ENCODE measurements around the gene MTSS2. TPM values are rescaled to one million over a fixed set of nuclear protein-coding genes. Genes with fewer than 3 reads are reported as not detected.

MTSS2 gene
- total RNA-seq, 1 donor from 2014 or later: 82.6 TPM

DNA sequence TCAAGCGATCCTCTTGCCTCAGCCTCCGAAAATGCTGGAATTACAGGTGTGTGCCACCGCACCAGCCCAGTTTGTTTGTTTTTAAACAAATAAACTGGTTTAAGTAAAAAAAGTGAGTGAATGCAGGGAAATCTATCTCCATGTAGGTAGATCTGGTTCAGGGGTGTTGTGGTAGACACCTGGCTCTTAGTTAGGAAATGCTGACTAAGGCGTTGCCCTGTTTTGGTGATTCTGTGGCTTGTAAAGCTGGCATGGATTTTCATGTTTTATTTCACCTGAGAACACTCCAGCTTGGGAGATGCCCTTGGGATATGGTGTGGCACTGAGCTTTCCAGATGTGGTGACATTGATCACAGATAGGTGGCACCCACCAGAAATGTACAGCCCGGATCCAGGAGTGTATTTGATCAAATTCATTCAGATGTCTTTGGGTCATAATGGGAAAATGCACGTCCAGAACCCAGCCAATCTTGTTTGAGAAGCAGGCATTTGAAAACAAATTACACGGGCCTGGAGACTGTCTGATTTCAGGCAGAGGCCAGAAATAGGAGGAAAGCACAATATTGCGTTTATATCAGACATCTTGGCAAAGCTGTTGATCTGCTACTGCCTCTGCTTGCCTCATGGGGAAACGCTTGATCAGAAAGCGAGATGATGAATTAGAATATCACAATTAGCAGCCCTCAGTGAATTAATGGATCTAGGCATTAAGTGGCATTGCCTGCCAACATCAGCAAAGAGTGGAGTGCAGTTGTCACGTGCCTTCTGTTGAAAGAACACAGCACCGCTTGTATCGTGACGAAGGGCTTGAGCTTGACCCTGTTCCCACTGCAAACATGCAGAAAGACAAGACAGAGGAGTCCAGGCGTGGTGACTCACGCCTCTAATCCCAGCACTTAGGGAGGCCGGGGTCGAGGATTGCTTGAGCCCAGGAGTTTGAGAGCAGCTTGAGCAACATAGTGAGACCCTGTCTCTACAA lies 46.8 kb downstream of the MTSS2 start:
- Mint-ChIP-seq H3K9me3 (ENCODE audit: unreplicated experiment) (no peaks in the 10 kb centered on the region), H3K4me3 (ENCODE audit: unreplicated experiment) (no peak overlapping the region), H3K27me3 (ENCODE audit: unreplicated experiment) (no peaks in the 10 kb centered on the region), H3K27ac (ENCODE audit: unreplicated experiment) (no peak overlapping the region), H3K4me1 (ENCODE audit: unreplicated experiment) (peaks cover 8% of the 10 kb centered on the region), H3K36me3 (ENCODE audit: low read depth, unreplicated experiment) (no peaks in the 10 kb centered on the region)
- TF ChIP-seq, protein P1, sequence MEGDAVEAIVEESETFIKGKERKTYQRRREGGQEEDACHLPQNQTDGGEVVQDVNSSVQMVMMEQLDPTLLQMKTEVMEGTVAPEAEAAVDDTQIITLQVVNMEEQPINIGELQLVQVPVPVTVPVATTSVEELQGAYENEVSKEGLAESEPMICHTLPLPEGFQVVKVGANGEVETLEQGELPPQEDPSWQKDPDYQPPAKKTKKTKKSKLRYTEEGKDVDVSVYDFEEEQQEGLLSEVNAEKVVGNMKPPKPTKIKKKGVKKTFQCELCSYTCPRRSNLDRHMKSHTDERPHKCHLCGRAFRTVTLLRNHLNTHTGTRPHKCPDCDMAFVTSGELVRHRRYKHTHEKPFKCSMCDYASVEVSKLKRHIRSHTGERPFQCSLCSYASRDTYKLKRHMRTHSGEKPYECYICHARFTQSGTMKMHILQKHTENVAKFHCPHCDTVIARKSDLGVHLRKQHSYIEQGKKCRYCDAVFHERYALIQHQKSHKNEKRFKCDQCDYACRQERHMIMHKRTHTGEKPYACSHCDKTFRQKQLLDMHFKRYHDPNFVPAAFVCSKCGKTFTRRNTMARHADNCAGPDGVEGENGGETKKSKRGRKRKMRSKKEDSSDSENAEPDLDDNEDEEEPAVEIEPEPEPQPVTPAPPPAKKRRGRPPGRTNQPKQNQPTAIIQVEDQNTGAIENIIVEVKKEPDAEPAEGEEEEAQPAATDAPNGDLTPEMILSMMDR (IDR thresholded peaks at IDR 0.05; ENCODE audit: unreplicated experiment): no peak
- no peak for DNase-seq (ENCODE audit: low spot score)

Other genes starting within 250 kb of the MTSS2 start
- 87.0 TPM for gene ST3GAL2, start 247.0 kb downstream of the MTSS2 start, total RNA-seq (ENCODE audit: unreplicated experiment)
- 14.7 TPM for gene FCSK, start 231.5 kb downstream of the MTSS2 start, total RNA-seq (ENCODE audit: unreplicated experiment)
- 64.1 TPM for gene COG4, start 162.5 kb downstream of the MTSS2 start, total RNA-seq (ENCODE audit: unreplicated experiment)
- 228 TPM for gene SF3B3, start 162.2 kb downstream of the MTSS2 start, total RNA-seq (ENCODE audit: unreplicated experiment)
- gene IL34, start 39.5 kb downstream of the MTSS2 start, total RNA-seq (ENCODE audit: unreplicated experiment): 1.6 TPM
- gene VAC14, start 115.1 kb upstream of the MTSS2 start, total RNA-seq (ENCODE audit: unreplicated experiment): 35.6 TPM